Stimulated activated naive CD8-positive, alpha-beta T cell treated with anti-CD3 and anti-CD28 coated beads, Interleukin-15, Interleukin-2, amounts not matched to agents 100 ng/mL and 50 ng/mL, for 24 hours (primary cell): ENCODE measurements around the gene SYN1.
"Not testable (repeated sequence)": the region's sequence is repeated elsewhere in the genome, so short reads cannot be mapped to it uniquely, and the experiment has no call there.

Experiments used
- H3K27ac Mint-ChIP-seq: one replicate; pipeline ENCODE4 v1.8.0; 2021; ENCODE audit warnings: mild to moderate bottlenecking, mixed read lengths
- H3K27me3 Mint-ChIP-seq: one replicate; pipeline ENCODE4 v1.8.0; 2021; ENCODE audit warnings: mixed read lengths
- H3K36me3 Mint-ChIP-seq: one replicate; pipeline ENCODE4 v1.8.0; 2021; ENCODE audit warnings: low read depth, mixed read lengths
- H3K4me1 Mint-ChIP-seq: one replicate; pipeline ENCODE4 v1.8.0; 2021; ENCODE audit warnings: low read depth, mixed read lengths
- H3K4me3 Mint-ChIP-seq: one replicate; pipeline ENCODE4 v1.8.0; 2021; ENCODE audit warnings: mild to moderate bottlenecking, mixed read lengths
- H3K9me3 Mint-ChIP-seq: one replicate; pipeline ENCODE4 v1.8.0; 2021; ENCODE audit warnings: mixed read lengths

Gene SYN1

DNA sequence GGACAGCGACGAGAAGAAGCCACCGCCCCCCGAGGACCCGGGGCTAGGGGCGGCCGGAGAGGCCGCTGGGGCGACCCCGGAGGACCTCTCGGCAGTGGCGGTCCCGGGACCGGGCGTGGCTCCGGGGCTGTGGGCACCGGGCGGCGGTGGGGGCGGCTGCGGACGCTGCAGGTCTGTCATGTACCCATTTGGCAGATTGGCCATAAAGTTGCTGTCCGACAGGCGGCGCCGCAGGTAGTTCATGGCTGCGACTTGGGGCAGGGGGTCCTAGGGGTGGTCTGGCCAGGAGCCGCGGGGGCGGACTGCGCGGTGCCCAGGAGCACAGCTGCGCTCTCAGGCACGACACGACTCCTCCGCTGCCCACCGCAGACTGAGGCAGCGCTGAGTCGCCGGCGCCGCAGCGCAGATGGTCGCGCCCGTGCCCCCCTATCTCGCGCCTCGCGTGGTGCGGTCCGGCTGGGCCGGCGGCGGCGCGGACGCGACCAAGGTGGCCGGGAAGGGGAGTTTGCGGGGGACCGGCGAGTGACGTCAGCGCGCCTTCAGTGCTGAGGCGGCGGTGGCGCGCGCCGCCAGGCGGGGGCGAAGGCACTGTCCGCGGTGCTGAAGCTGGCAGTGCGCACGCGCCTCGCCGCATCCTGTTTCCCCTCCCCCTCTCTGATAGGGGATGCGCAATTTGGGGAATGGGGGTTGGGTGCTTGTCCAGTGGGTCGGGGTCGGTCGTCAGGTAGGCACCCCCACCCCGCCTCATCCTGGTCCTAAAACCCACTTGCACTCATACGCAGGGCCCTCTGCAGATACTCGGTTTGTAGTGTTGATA is at the start of gene SYN1:
Gene SYN1, minus strand, starts transcription at position 372 of the 817 bp plus-strand sequence. Its CDS starts 129 bp downstream, at position 243.
- H3K27ac Mint-ChIP-seq = no peak within 1 kb of the TSS
- no peaks in the 10 kb centered on the region for H3K9me3 Mint-ChIP-seq
- peaks cover 18% of the 10 kb centered on the region for H3K27me3 Mint-ChIP-seq
- H3K4me1 Mint-ChIP-seq = peaks cover 15% of the 10 kb centered on the region
- no peaks in the 10 kb centered on the region for H3K36me3 Mint-ChIP-seq
- peak within 1 kb of the TSS; percentile 54 for H3K4me3 Mint-ChIP-seq

DNA sequence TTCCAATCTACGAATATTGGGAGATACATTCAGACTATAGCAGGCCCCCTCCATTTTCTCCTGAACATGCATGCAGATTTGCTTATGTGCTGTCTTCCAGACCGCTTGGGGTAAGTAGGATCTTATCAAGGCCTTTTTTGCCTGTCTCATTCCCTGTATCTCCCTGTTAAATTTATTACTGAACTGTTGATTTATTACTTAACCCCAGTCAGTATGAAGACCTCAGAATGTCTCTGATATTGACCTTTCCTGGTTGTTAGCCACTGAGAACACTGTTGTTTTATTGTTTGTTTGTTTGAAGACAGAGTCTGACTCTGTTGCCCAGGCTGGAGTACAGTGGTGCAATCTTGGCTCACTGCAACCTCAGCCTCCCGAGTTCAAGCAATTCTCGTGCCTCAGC is 46.1 kb upstream of the SYN1 start:
- not testable (repeated sequence) for H3K9me3 Mint-ChIP-seq, H3K27ac Mint-ChIP-seq, H3K36me3 Mint-ChIP-seq, H3K27me3 Mint-ChIP-seq, H3K4me3 Mint-ChIP-seq
- peaks cover 32% of the 10 kb centered on the region for H3K4me1 Mint-ChIP-seq

DNA sequence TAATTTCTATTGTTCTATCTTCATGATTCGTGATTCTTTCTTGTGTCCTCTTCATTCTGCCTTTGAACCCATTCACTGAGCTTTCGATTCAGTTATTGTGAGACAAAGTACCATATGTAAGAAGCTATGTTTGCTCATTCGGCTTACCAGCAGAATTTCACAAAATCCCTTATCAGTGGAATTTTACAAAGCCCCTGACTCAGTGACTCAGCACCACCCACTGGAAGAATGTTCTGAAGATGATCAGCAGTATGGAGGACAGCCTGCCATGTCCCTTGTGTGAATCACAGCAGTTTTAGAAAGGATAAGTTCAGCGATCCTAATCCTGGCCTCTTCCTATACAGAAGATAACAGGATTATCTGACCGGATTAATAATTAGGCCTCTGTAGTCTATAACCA is 45.1 kb upstream of the SYN1 start:
- no peaks in the 10 kb centered on the region for H3K27me3 Mint-ChIP-seq
- H3K9me3 Mint-ChIP-seq = no peaks in the 10 kb centered on the region
- no peak overlapping the region for H3K4me3 Mint-ChIP-seq
- H3K27ac Mint-ChIP-seq = peak overlapping the region; percentile 81
- peaks cover 38% of the 10 kb centered on the region for H3K4me1 Mint-ChIP-seq
- peaks cover 3% of the 10 kb centered on the region for H3K36me3 Mint-ChIP-seq

GRCh38 chrX:47662144-47662657 is 42.5 kb upstream of the SYN1 start:
- Mint-ChIP-seq H3K27me3 (no peaks in the 10 kb centered on the region), H3K4me1 (peaks cover 56% of the 10 kb centered on the region), H3K27ac (peak overlapping the region; percentile 97), H3K9me3 (peaks cover 3% of the 10 kb centered on the region), H3K4me3 (peak overlapping the region; percentile 56), H3K36me3 (peaks cover 12% of the 10 kb centered on the region)

DNA sequence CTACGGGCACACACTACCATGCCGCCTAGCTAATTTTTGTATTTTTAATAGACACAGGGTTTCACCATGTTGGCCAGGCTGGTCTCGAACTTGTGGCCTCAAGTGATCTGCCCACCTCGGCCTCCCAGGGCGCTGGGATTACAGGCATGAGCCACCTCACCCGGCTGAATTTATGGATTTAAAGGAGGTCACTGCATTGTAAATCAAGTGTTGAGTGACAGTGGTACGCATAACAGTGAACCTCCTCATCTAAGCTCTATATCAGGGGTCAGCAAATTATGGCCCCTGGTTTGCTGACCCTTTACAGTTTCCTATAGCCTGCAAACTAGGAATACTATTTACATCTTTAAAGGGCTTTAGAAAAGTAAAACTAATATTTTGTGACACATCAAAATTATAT is 41.9 kb upstream of the SYN1 start:
- peaks cover 62% of the 10 kb centered on the region for H3K4me1 Mint-ChIP-seq

DNA sequence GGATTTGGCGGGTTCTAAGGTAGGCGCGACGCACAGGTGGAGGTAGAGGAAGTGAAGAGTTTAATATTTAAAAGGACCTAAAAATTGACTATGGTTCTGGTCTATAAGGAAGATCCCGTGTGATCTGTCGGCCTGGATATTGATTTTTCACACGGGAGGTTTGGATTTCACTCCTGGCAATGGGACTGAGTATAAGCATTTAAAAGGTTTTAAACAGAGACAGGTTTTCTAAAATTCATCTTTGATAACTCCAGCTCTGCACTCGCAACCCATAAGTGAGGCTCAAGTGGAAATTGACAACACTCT is 39.7 kb upstream of the SYN1 start:
- peaks cover 3% of the 10 kb centered on the region for H3K9me3 Mint-ChIP-seq
- H3K4me1 Mint-ChIP-seq = peaks cover 69% of the 10 kb centered on the region
- H3K27ac Mint-ChIP-seq = peak overlapping the region; percentile 95
- H3K27me3 Mint-ChIP-seq = no peaks in the 10 kb centered on the region
- H3K4me3 Mint-ChIP-seq = peak overlapping the region; percentile 90
- peaks cover 36% of the 10 kb centered on the region for H3K36me3 Mint-ChIP-seq

More for the DNA sequence above, 41.9 kb upstream of the SYN1 start:
- H3K9me3 Mint-ChIP-seq = peaks cover 3% of the 10 kb centered on the region
- H3K36me3 Mint-ChIP-seq = peaks cover 19% of the 10 kb centered on the region
- peak overlapping the region; percentile 97 for H3K27ac Mint-ChIP-seq
- H3K4me3 Mint-ChIP-seq = no peak overlapping the region
- no peaks in the 10 kb centered on the region for H3K27me3 Mint-ChIP-seq

DNA sequence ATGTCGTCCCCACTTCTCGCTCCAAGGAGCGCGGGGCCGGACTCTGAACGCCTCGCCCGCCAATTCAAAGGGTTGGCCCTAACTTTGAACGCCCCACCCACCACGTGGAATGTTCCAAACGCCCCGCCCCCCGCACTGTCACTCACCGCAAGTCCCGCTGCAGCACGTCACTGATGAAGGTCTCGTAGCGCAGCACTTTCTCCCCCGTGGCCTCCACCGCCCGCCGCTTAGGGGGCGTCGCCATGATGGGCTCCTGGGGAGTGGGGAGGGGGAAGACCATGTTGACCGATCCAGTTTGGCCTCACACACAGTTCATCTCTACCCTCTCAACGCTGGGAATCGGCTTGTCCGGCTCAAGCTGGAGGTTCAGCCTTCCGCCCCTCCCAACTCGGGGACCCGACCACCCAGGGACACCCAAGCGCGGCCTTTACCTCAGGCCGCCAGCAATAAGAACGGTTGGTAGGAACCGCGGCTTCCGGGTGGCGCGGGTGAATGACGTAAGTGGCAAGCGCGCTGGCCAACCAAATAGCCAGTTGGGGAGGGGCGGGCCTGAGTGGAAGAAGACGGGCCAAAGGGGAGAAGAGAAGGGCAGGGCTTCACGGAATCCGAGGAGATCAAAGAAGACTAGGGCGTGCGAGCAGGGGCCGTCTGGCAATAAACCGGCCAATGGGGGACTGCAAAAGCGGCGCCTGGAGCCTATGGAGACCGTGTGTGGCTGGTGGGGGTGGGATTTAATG is 39.2 kb upstream of the SYN1 start, which contains the start of gene UXT:
Gene UXT, minus strand, starts transcription at position 497 of the 737 bp plus-strand sequence. Its CDS starts 253 bp downstream, at position 244.
- peaks cover 68% of the 10 kb centered on the region for H3K4me1 Mint-ChIP-seq
- peak within 1 kb of the TSS; percentile 90 for H3K4me3 Mint-ChIP-seq
- no peaks in the 10 kb centered on the region for H3K27me3 Mint-ChIP-seq
- peak within 1 kb of the TSS; percentile 95 for H3K27ac Mint-ChIP-seq
- peaks cover 3% of the 10 kb centered on the region for H3K9me3 Mint-ChIP-seq
- H3K36me3 Mint-ChIP-seq = peaks cover 38% of the 10 kb centered on the region

GRCh38 chrX:47658301-47658683 is 38.6 kb upstream of the SYN1 start:
- H3K36me3 Mint-ChIP-seq = peaks cover 44% of the 10 kb centered on the region
- peak overlapping the region; percentile 90 for H3K4me3 Mint-ChIP-seq
- H3K27me3 Mint-ChIP-seq = no peaks in the 10 kb centered on the region
- H3K27ac Mint-ChIP-seq = peak overlapping the region; percentile 95
- H3K4me1 Mint-ChIP-seq = peaks cover 62% of the 10 kb centered on the region
- peaks cover 3% of the 10 kb centered on the region for H3K9me3 Mint-ChIP-seq

DNA sequence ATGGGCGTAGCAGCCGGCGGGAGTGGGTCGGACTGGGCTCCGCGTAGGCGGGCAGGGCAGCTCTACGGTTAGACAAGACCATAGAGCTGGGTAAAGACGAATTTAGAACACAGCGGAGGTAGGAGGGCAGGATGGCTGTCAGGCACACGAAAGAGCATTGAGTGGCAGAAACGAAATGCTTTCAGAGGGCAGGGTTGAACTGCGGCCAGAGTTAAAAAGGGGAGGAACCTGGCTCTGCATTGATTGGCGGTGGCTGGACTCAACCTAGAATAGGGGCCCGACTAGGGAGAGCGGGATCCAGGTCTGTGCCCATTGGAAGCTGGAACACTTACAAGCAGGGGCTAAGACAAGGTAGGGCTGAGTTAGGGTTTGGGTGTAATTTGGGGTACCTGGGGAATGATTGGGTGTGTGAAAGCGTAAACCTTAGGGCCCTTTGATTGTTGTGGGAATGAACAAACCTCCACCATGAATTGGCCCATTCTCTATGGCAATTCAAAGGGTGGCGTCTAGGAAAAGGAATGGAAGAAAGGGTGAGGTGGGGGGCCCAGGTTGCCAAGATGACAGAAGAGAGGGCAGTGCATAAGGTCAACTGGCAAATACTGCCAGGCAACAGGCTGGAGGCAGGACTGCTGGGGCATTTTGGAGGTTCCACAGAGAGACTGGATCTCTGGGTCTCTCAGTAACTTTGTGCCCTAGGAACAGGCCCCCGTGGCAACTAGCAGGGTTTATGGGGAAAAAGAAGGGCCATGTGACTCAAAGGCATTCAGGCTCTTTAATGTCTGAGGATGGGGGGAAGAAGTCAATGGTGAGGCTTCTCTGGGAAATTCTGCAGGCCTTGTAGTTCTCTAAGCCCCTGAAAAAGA is 31.6 kb upstream of the SYN1 start:
- Mint-ChIP-seq H3K27me3 (no peaks in the 10 kb centered on the region), H3K4me3 (peak overlapping the region; percentile 92), H3K4me1 (peaks cover 50% of the 10 kb centered on the region), H3K36me3 (peaks cover 69% of the 10 kb centered on the region), H3K9me3 (no peaks in the 10 kb centered on the region), H3K27ac (peak overlapping the region; percentile 94)

DNA sequence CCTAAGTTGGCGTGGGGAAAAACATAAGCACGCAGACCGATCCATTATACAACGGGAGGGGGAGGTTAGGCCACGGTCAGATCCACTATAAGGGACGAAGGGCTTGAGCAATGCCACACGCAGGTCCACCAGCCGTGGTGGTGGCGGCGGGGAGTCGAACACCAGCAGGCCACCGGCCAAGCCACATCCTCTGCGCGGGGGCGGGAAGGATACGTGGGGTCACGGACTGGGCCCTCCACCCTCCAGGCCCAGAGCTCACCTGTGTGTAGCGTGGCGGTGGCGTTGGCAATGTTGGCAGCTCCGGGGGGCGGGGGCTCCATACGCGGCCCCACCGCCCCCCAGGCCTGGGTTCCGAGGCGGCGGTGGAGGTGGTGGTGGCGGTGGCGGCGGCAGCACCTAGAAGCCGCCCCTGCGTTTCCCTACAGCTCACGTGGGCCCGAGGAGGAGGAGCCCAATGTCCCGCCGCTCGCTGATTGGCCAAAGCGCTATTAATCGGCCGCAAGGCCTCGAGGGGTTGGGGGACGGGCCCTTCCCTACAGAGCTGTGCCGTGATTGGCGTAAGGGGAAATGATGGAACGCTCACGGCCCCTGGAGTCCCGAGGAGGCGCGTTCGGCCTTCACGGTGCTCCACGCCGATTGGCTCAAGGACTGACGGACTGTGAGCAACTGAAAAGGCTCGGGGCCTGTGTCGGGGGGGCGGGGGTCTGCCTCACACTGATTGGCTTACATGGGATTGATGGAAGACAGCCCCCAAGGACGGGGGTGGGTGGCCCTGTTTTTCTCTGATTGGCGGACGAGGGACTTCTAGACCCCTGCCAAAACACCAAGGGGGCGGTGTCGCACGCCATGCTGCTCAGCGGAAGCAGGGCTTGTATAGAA is 30.7 kb upstream of the SYN1 start, which contains the start of gene ELK1:
Gene ELK1, minus strand, starts transcription at position 400 of the 879 bp plus-strand sequence. CDS start 9,122 bp downstream, outside the sequence.
- no peaks in the 10 kb centered on the region for H3K27me3 Mint-ChIP-seq
- H3K4me3 Mint-ChIP-seq = peak within 1 kb of the TSS; percentile 92
- peaks cover 61% of the 10 kb centered on the region for H3K36me3 Mint-ChIP-seq
- H3K27ac Mint-ChIP-seq = peak within 1 kb of the TSS; percentile 94
- H3K4me1 Mint-ChIP-seq = peaks cover 47% of the 10 kb centered on the region
- no peaks in the 10 kb centered on the region for H3K9me3 Mint-ChIP-seq

- no peaks in the 10 kb centered on the region for H3K27me3 Mint-ChIP-seq
- H3K36me3 Mint-ChIP-seq = peaks cover 61% of the 10 kb centered on the region
- H3K4me3 Mint-ChIP-seq = peak overlapping the region; percentile 92
- peak overlapping the region; percentile 89 for H3K27ac Mint-ChIP-seq
- H3K9me3 Mint-ChIP-seq = no peaks in the 10 kb centered on the region
- peaks cover 53% of the 10 kb centered on the region for H3K4me1 Mint-ChIP-seq
Observed at GRCh38 chrX:47649781-47650163, 30.1 kb upstream of the SYN1 start.

GRCh38 chrX:47649271-47649670 is 29.6 kb upstream of the SYN1 start:
- Mint-ChIP-seq H3K9me3 (no peaks in the 10 kb centered on the region), H3K27ac (peak overlapping the region; percentile 89), H3K36me3 (peaks cover 61% of the 10 kb centered on the region), H3K4me3 (peak overlapping the region; percentile 92), H3K27me3 (no peaks in the 10 kb centered on the region), H3K4me1 (peaks cover 58% of the 10 kb centered on the region)

GRCh38 chrX:47648376-47648775 is 28.7 kb upstream of the SYN1 start:
- Mint-ChIP-seq H3K9me3 (no peaks in the 10 kb centered on the region), H3K36me3 (peaks cover 57% of the 10 kb centered on the region), H3K27ac (peak overlapping the region; percentile 89), H3K4me3 (peak overlapping the region; percentile 92), H3K27me3 (no peaks in the 10 kb centered on the region), H3K4me1 (peaks cover 60% of the 10 kb centered on the region)

DNA sequence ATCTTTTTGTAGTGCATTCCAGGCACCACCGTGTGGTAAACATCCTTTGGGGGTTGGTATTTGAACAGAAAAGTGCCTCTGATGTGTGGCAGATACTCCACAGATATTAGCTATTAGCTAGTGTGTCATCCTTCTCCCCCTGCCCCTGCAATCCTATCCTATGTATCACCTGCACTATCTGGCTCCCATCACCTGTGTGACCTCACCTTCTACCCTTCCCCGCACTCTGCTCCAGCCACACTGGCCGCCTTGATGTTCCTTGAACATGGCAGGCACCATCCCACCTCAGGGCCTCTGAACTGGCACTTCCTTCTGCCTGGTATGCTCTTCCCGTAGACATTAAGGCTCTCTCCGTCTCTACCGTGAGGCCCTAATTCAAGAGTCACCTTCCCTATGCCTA is 27.0 kb upstream of the SYN1 start:
- Mint-ChIP-seq H3K9me3 (no peaks in the 10 kb centered on the region), H3K27me3 (no peaks in the 10 kb centered on the region), H3K36me3 (peaks cover 43% of the 10 kb centered on the region), H3K4me1 (peaks cover 55% of the 10 kb centered on the region), H3K27ac (no peak overlapping the region), H3K4me3 (no peak overlapping the region)
